ENCODE data around the gene TLE6. TPM values are rescaled to one million over a fixed set of nuclear protein-coding genes. Genes with fewer than 3 reads are reported as not detected.

TLE6 gene
- total and polyA plus RNA-seq, 10 of the 15 experiments (the other 5 are each of a cell fraction or from before 2014, with no cell fraction given), result 2.7 to 13.8 (median 6.4) TPM

- no peaks in the 10 kb centered on the region for H3K9me3 ChIP-seq (replicated peaks; ENCODE audit: control insufficient read depth, insufficient read depth, low read length)
- no peaks in the 10 kb centered on the region for H4K20me1 ChIP-seq (ENCODE audit: control insufficient read depth, insufficient read depth)
- no peaks in the 10 kb centered on the region; a peak in 1 of 4 replicates for H3K27me3 ChIP-seq (replicated peaks in 1 of 2; ENCODE audit: control insufficient read depth in 2 of 2, insufficient read depth in 2 of 2, low read length in 1 of 2)
- ATAC-seq, result no peak
- no peak overlapping the region for H3K4me2 ChIP-seq (ENCODE audit: control insufficient read depth, insufficient read depth)
- ChIA-PET RAD21 (ENCODE audit: unreplicated experiment) (no interaction called here), CTCF (interaction anchor here (0.6 to 5.0 kb wide), 4 partner anchors 13 to 141 kb away, joined by 3 to 24 read pairs (median 4); no protein-coding TSS in a partner anchor), SMC1A (ENCODE audit: uncharacterized antibody, unreplicated experiment) (no interaction called here), POLR2A (no interaction called here)
- no peak for FAIRE-seq
- no peaks in the 10 kb centered on the region for H3K36me3 ChIP-seq (ENCODE audit: control insufficient read depth in 2 of 2, insufficient read depth in 2 of 2, low read length in 1 of 2)
- H3K79me2 ChIP-seq (ENCODE audit: control insufficient read depth, insufficient read depth, low read length), result no peaks in the 10 kb centered on the region
- intact Hi-C loops (cut with micrococcal nuclease; ENCODE audit: unreplicated experiment) (no loop called here), in situ Hi-C loops (cut with MboI) (no loop called here)
- H2AFZ ChIP-seq (ENCODE audit: control insufficient read depth, low read depth, low read length), result no peak overlapping the region
- H3K4me3 ChIP-seq, result no peak overlapping the region
- no peak for DNase-seq (ENCODE audit: low read depth, low spot score)
- 90% methylated on average over 8 of the region's 8 CpGs for WGBS (ENCODE audit: insufficient coverage, insufficient replicate concordance, low lambda C conversion rate, missing lambda C conversion rate)
- H3K27ac ChIP-seq (ENCODE audit: control insufficient read depth, insufficient read depth), result no peak overlapping the region
- H3K9ac ChIP-seq (ENCODE audit: control insufficient read depth, insufficient read depth, low read length), result no peak overlapping the region
- BruUV-seq (replicated peaks), result no TSS peak
- TF ChIP-seq TCF3 (IDR thresholded peaks at IDR 0.05; ENCODE audit: borderline replicate concordance, insufficient read depth, low read depth, low read length) (no peak), CBX5 (IDR thresholded peaks at IDR 0.05; ENCODE audit: low read depth) (no peak), SMARCA5 (IDR thresholded peaks at IDR 0.05) (no peak), CHD1 (IDR thresholded peaks at IDR 0.05; ENCODE audit: low read depth, low read length) (no peak), E2F8 (IDR thresholded peaks at IDR 0.05; ENCODE audit: low read depth, partially characterized antibody) (no peak)
- TF ChIP-seq, protein P1, sequence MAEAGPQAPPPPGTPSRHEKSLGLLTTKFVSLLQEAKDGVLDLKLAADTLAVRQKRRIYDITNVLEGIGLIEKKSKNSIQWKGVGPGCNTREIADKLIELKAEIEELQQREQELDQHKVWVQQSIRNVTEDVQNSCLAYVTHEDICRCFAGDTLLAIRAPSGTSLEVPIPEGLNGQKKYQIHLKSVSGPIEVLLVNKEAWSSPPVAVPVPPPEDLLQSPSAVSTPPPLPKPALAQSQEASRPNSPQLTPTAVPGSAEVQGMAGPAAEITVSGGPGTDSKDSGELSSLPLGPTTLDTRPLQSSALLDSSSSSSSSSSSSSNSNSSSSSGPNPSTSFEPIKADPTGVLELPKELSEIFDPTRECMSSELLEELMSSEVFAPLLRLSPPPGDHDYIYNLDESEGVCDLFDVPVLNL (IDR thresholded peaks at IDR 0.05; ENCODE audit: low read depth, low read length), result no peak
- TF ChIP-seq, protein P2, sequence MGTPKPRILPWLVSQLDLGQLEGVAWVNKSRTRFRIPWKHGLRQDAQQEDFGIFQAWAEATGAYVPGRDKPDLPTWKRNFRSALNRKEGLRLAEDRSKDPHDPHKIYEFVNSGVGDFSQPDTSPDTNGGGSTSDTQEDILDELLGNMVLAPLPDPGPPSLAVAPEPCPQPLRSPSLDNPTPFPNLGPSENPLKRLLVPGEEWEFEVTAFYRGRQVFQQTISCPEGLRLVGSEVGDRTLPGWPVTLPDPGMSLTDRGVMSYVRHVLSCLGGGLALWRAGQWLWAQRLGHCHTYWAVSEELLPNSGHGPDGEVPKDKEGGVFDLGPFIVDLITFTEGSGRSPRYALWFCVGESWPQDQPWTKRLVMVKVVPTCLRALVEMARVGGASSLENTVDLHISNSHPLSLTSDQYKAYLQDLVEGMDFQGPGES (IDR thresholded peaks at IDR 0.05), result no peak
- H3K4me1 ChIP-seq (ENCODE audit: control insufficient read depth, insufficient read depth, low read length), result peaks cover 4% of the 10 kb centered on the region; the same call in 1 of the 2 replicates
Observed at GRCh38 chr19:2967972-2968371, 9.4 kb upstream of the TLE6 start.

All from GM12878 (cell line).